Ovary (tissue), 3 donors: ENCODE data around the gene PRR19.
"Not testable (repeated sequence)": the region's sequence is repeated elsewhere in the genome, so short reads cannot be mapped to it uniquely, and the experiment has no call there.

ENCODE experiments used
- EP300 ChIP-seq: sonication (generic); formaldehyde crosslinking; IDR thresholded peaks from one replicate; pipeline ENCODE4 v1.6.1; 2017; ENCODE audit warnings: antibody characterized with exemption
- POLR2A ChIP-seq: fragments of 450-650 bp; IDR thresholded peaks from one replicate; pipeline ENCODE4 v1.6.1; 2017; ENCODE audit warnings: antibody characterized with exemption, mild to moderate bottlenecking, moderate library complexity
- TF ChIP-seq, protein P1 (sequence below), 3 donors: fragments of 450-650 bp in 2 of 3; fragments of 200-600 bp in 1 of 3; IDR thresholded peaks; one replicate each; pipeline versions ENCODE4 v1.5.1 to v1.8.0; 2016 to 2022; ENCODE audit warnings: antibody characterized with exemption in 3 of 3, mild to moderate bottlenecking in 1 of 3
- donor health status: DM: no; HTN: no; CAD: no.

- TF ChIP-seq, protein P1, sequence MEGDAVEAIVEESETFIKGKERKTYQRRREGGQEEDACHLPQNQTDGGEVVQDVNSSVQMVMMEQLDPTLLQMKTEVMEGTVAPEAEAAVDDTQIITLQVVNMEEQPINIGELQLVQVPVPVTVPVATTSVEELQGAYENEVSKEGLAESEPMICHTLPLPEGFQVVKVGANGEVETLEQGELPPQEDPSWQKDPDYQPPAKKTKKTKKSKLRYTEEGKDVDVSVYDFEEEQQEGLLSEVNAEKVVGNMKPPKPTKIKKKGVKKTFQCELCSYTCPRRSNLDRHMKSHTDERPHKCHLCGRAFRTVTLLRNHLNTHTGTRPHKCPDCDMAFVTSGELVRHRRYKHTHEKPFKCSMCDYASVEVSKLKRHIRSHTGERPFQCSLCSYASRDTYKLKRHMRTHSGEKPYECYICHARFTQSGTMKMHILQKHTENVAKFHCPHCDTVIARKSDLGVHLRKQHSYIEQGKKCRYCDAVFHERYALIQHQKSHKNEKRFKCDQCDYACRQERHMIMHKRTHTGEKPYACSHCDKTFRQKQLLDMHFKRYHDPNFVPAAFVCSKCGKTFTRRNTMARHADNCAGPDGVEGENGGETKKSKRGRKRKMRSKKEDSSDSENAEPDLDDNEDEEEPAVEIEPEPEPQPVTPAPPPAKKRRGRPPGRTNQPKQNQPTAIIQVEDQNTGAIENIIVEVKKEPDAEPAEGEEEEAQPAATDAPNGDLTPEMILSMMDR (IDR thresholded peaks at IDR 0.05): not testable (repeated sequence)
- not testable (repeated sequence) for TF ChIP-seq POLR2A, EP300
Measured at GRCh38 chr19:42331333-42331732, 29.4 kb downstream of the PRR19 start.
